K562 (cell line): ENCODE results near the gene MYO1E.

ENCODE experiments used
- ARID2 ChIP-seq: fragments of 450-650 bp; IDR thresholded peaks from 2 replicates; pipeline ENCODE4 v1.6.1; 2017; ENCODE audit warnings: antibody characterized with exemption, mild to moderate bottlenecking
- CEBPB ChIP-seq: fragments of 450-650 bp; IDR thresholded peaks from 2 replicates; pipeline ENCODE4 v1.6.1; 2016; ENCODE audit warnings: missing genetic modification characterization, missing compliant biosample characterization
- CREB1 ChIP-seq, 2 experiments: sonication (generic) in 1 of 2; formaldehyde crosslinking in 1 of 2; IDR thresholded peaks; 2 replicates each; pipeline versions ENCODE4 v1.6.1 to v1.8.0; 2012 to 2022; ENCODE audit warnings: inconsistent platforms in 1 of 2, mild to moderate bottlenecking in 1 of 2, missing genetic modification reagents in 1 of 2, moderate library complexity in 1 of 2
- FOXJ3 ChIP-seq: sonication (generic); formaldehyde crosslinking; IDR thresholded peaks from 2 replicates; pipeline ENCODE4 v1.4.0; 2020; ENCODE audit warnings: mild to moderate bottlenecking, missing genetic modification reagents
- HDAC6 ChIP-seq: IDR thresholded peaks from 2 replicates; pipeline ENCODE4 v1.6.1; 2012; ENCODE audit warnings: low read depth, mild to moderate bottlenecking, control low read depth, inconsistent platforms, low read length, moderate library complexity
- IRF2 ChIP-seq: sonication (generic); formaldehyde crosslinking; IDR thresholded peaks from 2 replicates; pipeline ENCODE4 v1.8.1; 2022; ENCODE audit warnings: mild to moderate bottlenecking, missing genetic modification reagents
- JUN ChIP-seq, 2 experiments: sonication (generic) in 1 of 2; formaldehyde crosslinking in 1 of 2; IDR thresholded peaks; 2 replicates each; pipeline versions ENCODE4 v1.6.1 to v1.8.0; 2012 to 2022; ENCODE audit warnings: borderline replicate concordance in 2 of 2, mild to moderate bottlenecking in 2 of 2, improper control_type of control experiment in 1 of 2, low read depth in 1 of 2, low read length in 1 of 2, missing genetic modification reagents in 1 of 2
- MYNN ChIP-seq, 2 experiments: sonication (generic); formaldehyde crosslinking in 1 of 2; IDR thresholded peaks; 2 replicates each; pipeline versions ENCODE4 v1.5.0 to v1.6.1; 2016 to 2020; ENCODE audit warnings: antibody characterized with exemption in 1 of 2, missing genetic modification reagents in 1 of 2
- SOX6 ChIP-seq: fragments of 450-650 bp; IDR thresholded peaks from 2 replicates; pipeline ENCODE4 v1.6.1; 2014; ENCODE audit warnings: mild to moderate bottlenecking
- ZNF77 ChIP-seq: fragments of 250-450 bp; sonication (Bioruptor Pico); IDR thresholded peaks from 2 replicates; pipeline ENCODE4 v1.5.0; 2020
- TF ChIP-seq, protein P1 (sequence below): sonication (generic); formaldehyde crosslinking; IDR thresholded peaks from 2 replicates; pipeline ENCODE4 v1.9.0; 2022; ENCODE audit warnings: mild to moderate bottlenecking, missing genetic modification reagents
- TF ChIP-seq, protein P2 (sequence below): sonication (generic); formaldehyde crosslinking; IDR thresholded peaks from 2 replicates; pipeline ENCODE4 v1.8.1; 2022; ENCODE audit warnings: missing genetic modification reagents
- TF ChIP-seq, protein P3 (sequence below), 3 experiments: IDR thresholded peaks in 2 of 3; conservative IDR thresholded peaks in 1 of 3; 2 replicates each; pipeline ENCODE4 v1.5.1; 2011 to 2012; ENCODE audit warnings: low read length in 3 of 3, mild to moderate bottlenecking in 3 of 3, control low read depth in 2 of 3, improper control_type of control experiment in 1 of 3, inconsistent platforms in 1 of 3, low read depth in 1 of 3, mixed read lengths in 1 of 3, moderate library complexity in 1 of 3; ENCODE audit not compliant: insufficient read depth in 2 of 3

DNA sequence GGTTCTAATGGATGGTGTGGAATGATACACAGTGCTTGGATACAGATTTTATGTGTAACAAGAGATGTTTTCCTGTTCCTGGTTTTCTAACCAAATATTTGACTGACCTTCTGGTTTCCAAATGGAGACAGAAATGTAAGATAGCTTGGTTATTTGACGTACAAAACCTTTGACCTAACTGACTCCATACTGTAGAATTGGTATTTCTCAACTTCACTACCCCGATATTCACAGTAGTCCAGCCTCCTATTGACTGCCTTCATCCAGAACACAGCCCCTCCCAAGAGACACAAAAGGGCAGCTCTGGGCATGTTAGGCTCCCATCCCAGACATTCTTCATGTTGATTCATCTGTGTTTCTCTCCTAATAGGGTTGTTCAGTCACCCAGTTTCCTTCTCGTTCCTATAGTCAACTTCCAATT is 33.4 kb downstream of the MYO1E start:
- TF ChIP-seq CREB1 (IDR thresholded peaks at IDR 0.05) (no peak), CREB1 (CRISPR knock-in tag; IDR thresholded peaks at IDR 0.05) (no peak), ARID2 (no peak), HDAC6 (no peak), JUN (IDR thresholded peaks at IDR 0.05; ENCODE audit: borderline replicate concordance, low read depth, low read length) (no peak), JUN (CRISPR knock-in tag; IDR thresholded peaks at IDR 0.05; ENCODE audit: borderline replicate concordance) (no peak), IRF2 (CRISPR knock-in tag) (no peak), SOX6 (no peak), ZNF77 (CRISPR knock-in tag) (no peak), FOXJ3 (no peak), CEBPB (tag) (no peak), MYNN (IDR thresholded peaks at IDR 0.05) (no peak), MYNN (CRISPR knock-in tag; IDR thresholded peaks at IDR 0.05) (no peak)
- TF ChIP-seq, protein P1, sequence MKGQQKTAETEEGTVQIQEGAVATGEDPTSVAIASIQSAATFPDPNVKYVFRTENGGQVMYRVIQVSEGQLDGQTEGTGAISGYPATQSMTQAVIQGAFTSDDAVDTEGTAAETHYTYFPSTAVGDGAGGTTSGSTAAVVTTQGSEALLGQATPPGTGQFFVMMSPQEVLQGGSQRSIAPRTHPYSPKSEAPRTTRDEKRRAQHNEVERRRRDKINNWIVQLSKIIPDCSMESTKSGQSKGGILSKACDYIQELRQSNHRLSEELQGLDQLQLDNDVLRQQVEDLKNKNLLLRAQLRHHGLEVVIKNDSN (CRISPR knock-in tag): no peak
- TF ChIP-seq, protein P2, sequence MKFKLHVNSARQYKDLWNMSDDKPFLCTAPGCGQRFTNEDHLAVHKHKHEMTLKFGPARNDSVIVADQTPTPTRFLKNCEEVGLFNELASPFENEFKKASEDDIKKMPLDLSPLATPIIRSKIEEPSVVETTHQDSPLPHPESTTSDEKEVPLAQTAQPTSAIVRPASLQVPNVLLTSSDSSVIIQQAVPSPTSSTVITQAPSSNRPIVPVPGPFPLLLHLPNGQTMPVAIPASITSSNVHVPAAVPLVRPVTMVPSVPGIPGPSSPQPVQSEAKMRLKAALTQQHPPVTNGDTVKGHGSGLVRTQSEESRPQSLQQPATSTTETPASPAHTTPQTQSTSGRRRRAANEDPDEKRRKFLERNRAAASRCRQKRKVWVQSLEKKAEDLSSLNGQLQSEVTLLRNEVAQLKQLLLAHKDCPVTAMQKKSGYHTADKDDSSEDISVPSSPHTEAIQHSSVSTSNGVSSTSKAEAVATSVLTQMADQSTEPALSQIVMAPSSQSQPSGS (CRISPR knock-in tag): no peak
- TF ChIP-seq, protein P3, sequence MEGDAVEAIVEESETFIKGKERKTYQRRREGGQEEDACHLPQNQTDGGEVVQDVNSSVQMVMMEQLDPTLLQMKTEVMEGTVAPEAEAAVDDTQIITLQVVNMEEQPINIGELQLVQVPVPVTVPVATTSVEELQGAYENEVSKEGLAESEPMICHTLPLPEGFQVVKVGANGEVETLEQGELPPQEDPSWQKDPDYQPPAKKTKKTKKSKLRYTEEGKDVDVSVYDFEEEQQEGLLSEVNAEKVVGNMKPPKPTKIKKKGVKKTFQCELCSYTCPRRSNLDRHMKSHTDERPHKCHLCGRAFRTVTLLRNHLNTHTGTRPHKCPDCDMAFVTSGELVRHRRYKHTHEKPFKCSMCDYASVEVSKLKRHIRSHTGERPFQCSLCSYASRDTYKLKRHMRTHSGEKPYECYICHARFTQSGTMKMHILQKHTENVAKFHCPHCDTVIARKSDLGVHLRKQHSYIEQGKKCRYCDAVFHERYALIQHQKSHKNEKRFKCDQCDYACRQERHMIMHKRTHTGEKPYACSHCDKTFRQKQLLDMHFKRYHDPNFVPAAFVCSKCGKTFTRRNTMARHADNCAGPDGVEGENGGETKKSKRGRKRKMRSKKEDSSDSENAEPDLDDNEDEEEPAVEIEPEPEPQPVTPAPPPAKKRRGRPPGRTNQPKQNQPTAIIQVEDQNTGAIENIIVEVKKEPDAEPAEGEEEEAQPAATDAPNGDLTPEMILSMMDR (IDR thresholded peaks at IDR 0.05 in 2 of 3, conservative IDR thresholded peaks at IDR 0.05 in 1 of 3; ENCODE audit: insufficient read depth in 2 of 3, low read depth in 1 of 3, low read length in 3 of 3): no peak
